CD4-positive, alpha-beta T cell (primary cell): ENCODE measurements around the gene RXFP4. TPM values are rescaled to one million over a fixed set of nuclear protein-coding genes. Genes with fewer than 3 reads are reported as not detected.

Experiments used
- ATAC-seq: fragments of 200-7000 bp; cut with Tn5 transposase; one replicate; pipeline ENCODE4 v1.10.0; 2022; ENCODE audit warnings: mild to moderate bottlenecking; ENCODE audit not compliant: poor library complexity
- CTCF ChIA-PET: fragments of 350-600 bp; sonication (Branson Sonifier 250); formaldehyde crosslinking; loops from one replicate; lab custom pipeline; 2021; ENCODE audit warnings: antibody characterized with exemption, inconsistent platforms; lab: Charles Lee
- POLR2A ChIA-PET: fragments of 350-600 bp; sonication (Branson Sonifier 250); formaldehyde crosslinking; loops from one replicate; lab custom pipeline; 2021; ENCODE audit warnings: antibody characterized with exemption, inconsistent platforms; lab: Charles Lee
- DNase-seq, 14 experiments: peaks; one replicate each; pipeline ENCODE4 v3.0.0-alpha.2; 2013 to 2020; ENCODE audit warnings: mixed read lengths in 2 of 14
- H3K27ac ChIP-seq, 2 donors: one replicate each; pipeline versions ENCODE4 v1.5.1 to v1.7.0; 2013; ENCODE audit warnings: low read length in 2 of 2, low read depth in 1 of 2, mild to moderate bottlenecking in 1 of 2
- H3K27me3 ChIP-seq, 2 experiments: 1 replicate in 1 of 2; 2 replicates in 1 of 2; pipeline versions ENCODE4 v1.6.1 to v1.7.0; 2013; ENCODE audit warnings: low read length in 2 of 2, control low read depth in 1 of 2, mild to moderate bottlenecking in 1 of 2, moderate library complexity in 1 of 2; ENCODE audit not compliant: insufficient read depth in 2 of 2, control insufficient read depth in 1 of 2
- H3K36me3 ChIP-seq: one replicate; pipeline ENCODE4 v1.6.1; 2013; ENCODE audit warnings: low read length, control low read depth; ENCODE audit not compliant: insufficient read depth
- H3K4me1 ChIP-seq: one replicate; pipeline ENCODE4 v1.6.1; 2013; ENCODE audit warnings: low read length, control low read depth; ENCODE audit not compliant: insufficient read depth
- H3K4me3 ChIP-seq: one replicate; pipeline ENCODE4 v1.5.1; 2013; ENCODE audit warnings: mild to moderate bottlenecking, low read length, moderate library complexity
- H3K9me3 ChIP-seq, 2 experiments: 1 replicate in 1 of 2; 2 replicates in 1 of 2; pipeline versions ENCODE4 v1.6.1 to v1.7.0; 2013; ENCODE audit warnings: low read length in 2 of 2, mild to moderate bottlenecking in 2 of 2, control low read depth in 1 of 2, moderate library complexity in 1 of 2; ENCODE audit not compliant: control insufficient read depth in 1 of 2, insufficient read depth in 1 of 2
- H3K27ac Mint-ChIP-seq: one replicate; pipeline ENCODE4 v1.8.0; 2020; ENCODE audit warnings: mixed read lengths
- H3K27me3 Mint-ChIP-seq: one replicate; pipeline ENCODE4 v1.8.0; 2021; ENCODE audit warnings: mixed read lengths
- H3K36me3 Mint-ChIP-seq: one replicate; pipeline ENCODE4 v1.8.0; 2021; ENCODE audit warnings: low read depth, mixed read lengths
- H3K4me1 Mint-ChIP-seq: one replicate; pipeline ENCODE4 v1.8.0; 2021; ENCODE audit warnings: low read depth, mixed read lengths
- H3K4me3 Mint-ChIP-seq: one replicate; pipeline ENCODE4 v1.8.0; 2020; ENCODE audit warnings: mild to moderate bottlenecking, mixed read lengths
- H3K9me3 Mint-ChIP-seq: one replicate; pipeline ENCODE4 v1.8.0; 2020; ENCODE audit warnings: mixed read lengths
- intact Hi-C, 2 experiments: fragments of 100-400 bp; cut with DNase I in 1 of 2; cut with micrococcal nuclease in 1 of 2; formaldehyde crosslinking; loops; one replicate each; pipeline versions ENCODE4 v1.15.1 to v1.9.0; 2023 to 2025; cut with DNase I, micrococcal nuclease
- total RNA-seq, 174 experiments: library from RNA in 2 of 174; stranded (reverse) in 2 of 174; gene quantifications; one replicate each; pipeline ENCODE4 v1.2.3 and lab custom pipeline; 2021 to 2026
- TF ChIP-seq, protein P1 (sequence below): fragments of 200-600 bp; IDR thresholded peaks from one replicate; pipeline ENCODE4 v1.8.0; 2022; ENCODE audit warnings: antibody characterized with exemption, mild to moderate bottlenecking

RXFP4 gene
- total RNA-seq, 2 experiments from 2014 or later, result not detected

- no peaks in the 10 kb centered on the region for H3K4me1 Mint-ChIP-seq
- intact Hi-C loops, result no loop called here
- ChIA-PET CTCF (no interaction called here), POLR2A (interaction anchor here (0.8 to 1.4 kb wide), 3 partner anchors 9 to 23 kb away, joined by 3 to 7 read pairs (median 4); no protein-coding TSS in a partner anchor)
- H3K27ac Mint-ChIP-seq, result peak overlapping the region; percentile 44
- no peak overlapping the region for H3K27ac ChIP-seq
- no peaks in the 10 kb centered on the region for H3K9me3 ChIP-seq
- no peak overlapping the region for H3K4me3 Mint-ChIP-seq
- DNase-seq (no peak), ATAC-seq (no peak)
- H3K27me3 Mint-ChIP-seq, result no peaks in the 10 kb centered on the region
- no peaks in the 10 kb centered on the region for H3K9me3 Mint-ChIP-seq
- TF ChIP-seq, protein P1, sequence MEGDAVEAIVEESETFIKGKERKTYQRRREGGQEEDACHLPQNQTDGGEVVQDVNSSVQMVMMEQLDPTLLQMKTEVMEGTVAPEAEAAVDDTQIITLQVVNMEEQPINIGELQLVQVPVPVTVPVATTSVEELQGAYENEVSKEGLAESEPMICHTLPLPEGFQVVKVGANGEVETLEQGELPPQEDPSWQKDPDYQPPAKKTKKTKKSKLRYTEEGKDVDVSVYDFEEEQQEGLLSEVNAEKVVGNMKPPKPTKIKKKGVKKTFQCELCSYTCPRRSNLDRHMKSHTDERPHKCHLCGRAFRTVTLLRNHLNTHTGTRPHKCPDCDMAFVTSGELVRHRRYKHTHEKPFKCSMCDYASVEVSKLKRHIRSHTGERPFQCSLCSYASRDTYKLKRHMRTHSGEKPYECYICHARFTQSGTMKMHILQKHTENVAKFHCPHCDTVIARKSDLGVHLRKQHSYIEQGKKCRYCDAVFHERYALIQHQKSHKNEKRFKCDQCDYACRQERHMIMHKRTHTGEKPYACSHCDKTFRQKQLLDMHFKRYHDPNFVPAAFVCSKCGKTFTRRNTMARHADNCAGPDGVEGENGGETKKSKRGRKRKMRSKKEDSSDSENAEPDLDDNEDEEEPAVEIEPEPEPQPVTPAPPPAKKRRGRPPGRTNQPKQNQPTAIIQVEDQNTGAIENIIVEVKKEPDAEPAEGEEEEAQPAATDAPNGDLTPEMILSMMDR, result no peak
- H3K36me3 Mint-ChIP-seq, result peaks cover 83% of the 10 kb centered on the region
- no peaks in the 10 kb centered on the region for H3K27me3 ChIP-seq
- H3K36me3 ChIP-seq, result peaks cover 94% of the 10 kb centered on the region
- H3K4me1 ChIP-seq, result no peaks in the 10 kb centered on the region
- no peak overlapping the region for H3K4me3 ChIP-seq
Observed at GRCh38 chr1:155954645-155955044, 13.2 kb downstream of the RXFP4 start.

DNA sequence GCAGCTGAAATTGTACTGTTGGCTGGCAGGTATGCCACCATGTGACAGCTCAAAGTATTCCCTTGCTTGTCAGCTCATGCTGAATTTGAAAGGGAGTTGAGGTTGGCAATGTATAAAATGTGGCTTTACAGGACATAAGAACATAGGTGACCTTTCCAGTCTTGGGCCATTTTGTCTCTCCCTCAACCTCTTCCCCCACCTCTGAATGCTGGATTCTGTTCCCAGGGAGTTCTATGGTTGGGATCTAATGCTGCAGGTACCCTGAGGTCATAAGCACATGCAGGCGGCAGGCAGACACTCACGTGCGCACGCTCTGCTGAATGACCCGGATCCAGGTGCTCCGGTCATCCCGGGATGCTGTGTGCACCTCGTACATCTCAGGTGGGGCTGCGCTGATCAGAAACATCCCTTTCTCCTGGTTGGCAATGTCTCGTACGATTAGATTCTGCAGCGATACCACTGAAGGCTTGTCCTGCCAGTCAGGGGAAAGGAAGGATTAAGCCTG, 16.0 kb downstream of the RXFP4 start:
- H3K4me3 ChIP-seq, result no peak overlapping the region
- intact Hi-C loops, result no loop called here
- Mint-ChIP-seq H3K27ac (peak overlapping the region; percentile 22), H3K36me3 (peaks cover 86% of the 10 kb centered on the region), H3K4me1 (no peaks in the 10 kb centered on the region), H3K9me3 (no peaks in the 10 kb centered on the region), H3K4me3 (no peak overlapping the region), H3K27me3 (no peaks in the 10 kb centered on the region)
- TF ChIP-seq, protein P1, result no peak
- H3K4me1 ChIP-seq, result peaks cover 10% of the 10 kb centered on the region
- H3K9me3 ChIP-seq, result no peaks in the 10 kb centered on the region
- CTCF ChIA-PET, result interaction anchor here (1.4 to 2.8 kb wide), 3 partner anchors 16 to 32 kb away, joined by 4 to 9 read pairs (median 5); partner anchors contain the start of gene ARHGEF2
- peaks cover 94% of the 10 kb centered on the region for H3K36me3 ChIP-seq
- POLR2A ChIA-PET, result interaction anchor here (1.4 to 2.2 kb wide), 3 partner anchors 10 to 22 kb away, joined by 4 to 9 read pairs (median 4); no protein-coding TSS in a partner anchor
- DNase-seq (no peak), ATAC-seq (no peak)
- H3K27ac ChIP-seq, result peak overlapping the region in 1 of 2 donors; percentile 33
- H3K27me3 ChIP-seq, result no peaks in the 10 kb centered on the region

DNA sequence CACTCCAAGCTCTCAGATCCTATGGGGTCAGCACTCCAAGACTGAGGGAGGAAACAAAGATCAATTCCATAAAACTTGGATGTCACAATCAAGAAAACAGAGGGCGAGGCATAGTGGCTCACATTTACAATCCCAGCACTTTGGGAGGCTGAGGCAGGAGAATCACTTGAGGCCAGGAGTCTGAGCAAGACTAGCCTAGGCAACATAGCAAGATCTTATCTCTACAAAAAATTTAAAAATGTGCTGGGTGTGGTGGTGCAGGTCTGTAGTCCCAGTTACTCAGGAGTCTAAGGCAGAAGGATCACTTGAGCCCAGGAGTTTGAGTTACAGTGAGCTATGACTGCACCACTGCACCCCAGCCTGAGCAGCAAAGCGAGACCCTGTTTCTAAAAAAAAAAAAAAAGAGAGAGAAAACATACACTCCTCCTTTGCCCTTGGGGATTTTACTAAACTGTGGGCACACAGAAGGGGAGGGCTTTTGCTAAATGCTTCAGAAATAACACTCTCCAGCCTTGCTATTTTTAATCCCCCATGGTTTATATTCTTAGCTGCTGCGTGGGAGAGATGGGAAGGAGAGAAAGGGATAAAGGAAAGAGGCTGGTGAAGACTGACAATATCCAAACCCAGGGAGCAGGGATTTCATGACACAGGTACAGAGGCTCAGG, 18.8 kb downstream of the RXFP4 start:
- TF ChIP-seq, protein P1, result no peak
- intact Hi-C loops, result no loop called here
- no peaks in the 10 kb centered on the region for H3K27me3 ChIP-seq
- H3K36me3 Mint-ChIP-seq, result peaks cover 78% of the 10 kb centered on the region
- H3K36me3 ChIP-seq, result peaks cover 96% of the 10 kb centered on the region
- H3K4me1 ChIP-seq, result peaks cover 22% of the 10 kb centered on the region
- no peaks in the 10 kb centered on the region for H3K4me1 Mint-ChIP-seq
- no peak overlapping the region for H3K4me3 ChIP-seq
- no peaks in the 10 kb centered on the region for H3K9me3 ChIP-seq
- no peak overlapping the region for H3K4me3 Mint-ChIP-seq
- H3K27ac Mint-ChIP-seq, result peak overlapping the region; percentile 63
- ChIA-PET POLR2A (interaction anchor here (1.3 to 2.3 kb wide), 3 partner anchors 14 to 29 kb away, joined by 4 to 14 read pairs (median 6); partner anchors contain the start of gene ARHGEF2), CTCF (no interaction called here)
- no peak for DNase-seq
- no peaks in the 10 kb centered on the region for H3K27me3 Mint-ChIP-seq
- no peaks in the 10 kb centered on the region for H3K9me3 Mint-ChIP-seq
- no peak for ATAC-seq
- H3K27ac ChIP-seq, result peak overlapping the region in 1 of 2 donors; percentile 21
